NK-92 treated with Interleukin-12 subunit alpha and Interleukin-12 subunit beta, amount 100 ng/mL, for 24 hours (cell line): ENCODE measurements around the gene ZNF117.
"Not testable (repeated sequence)": the region's sequence is repeated elsewhere in the genome, so short reads cannot be mapped to it uniquely, and the experiment has no call there.

Source experiments
- DNase-seq: peaks from one replicate; lab custom pipeline; 2025; lab: John Stamatoyannopoulos, UW

ZNF117 gene

GRCh38 chr7:64997164-64997908, 6.5 kb upstream of the ZNF117 start:
- no peak for DNase-seq

DNA sequence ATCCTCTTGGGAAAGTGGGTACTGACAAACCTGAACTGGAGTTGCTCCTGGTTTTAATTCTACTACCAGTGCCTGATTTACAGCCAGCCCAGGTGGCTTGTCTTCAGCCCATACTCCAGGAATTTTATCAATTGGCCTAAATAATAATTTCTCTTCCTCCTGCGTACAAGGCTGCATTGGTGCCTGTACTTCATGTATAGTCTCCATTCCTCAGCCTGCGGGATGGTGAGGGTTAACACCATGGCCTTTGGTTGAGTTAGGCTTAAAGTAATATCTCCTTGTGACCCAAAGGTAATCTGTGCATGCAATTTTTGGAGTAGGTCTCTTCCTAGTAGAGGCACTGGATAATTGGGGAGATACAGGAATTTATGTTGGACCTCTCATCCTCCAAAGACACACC, 5.5 kb upstream of the ZNF117 start:
- DNase-seq: no peak

DNA sequence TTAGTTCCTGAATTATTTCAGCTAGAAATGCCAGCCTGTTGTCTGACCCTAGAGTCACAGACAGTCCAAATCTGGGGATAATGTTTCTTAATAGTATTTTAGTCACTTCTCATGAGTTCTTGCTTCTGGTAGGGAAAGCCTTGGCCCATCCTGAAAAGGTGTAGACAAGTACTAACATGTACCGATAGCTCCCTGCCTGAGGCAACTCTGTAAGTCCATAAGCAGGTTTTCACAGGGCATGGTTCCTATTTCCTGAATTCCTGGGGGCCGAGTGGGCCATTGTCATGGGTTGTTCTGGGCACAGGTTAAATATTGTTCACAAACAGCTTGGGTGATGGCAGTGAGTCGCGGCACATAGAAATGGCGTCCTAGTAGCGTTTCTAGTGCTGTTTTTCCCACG, 3.1 kb upstream of the ZNF117 start:
- no peak for DNase-seq

DNA sequence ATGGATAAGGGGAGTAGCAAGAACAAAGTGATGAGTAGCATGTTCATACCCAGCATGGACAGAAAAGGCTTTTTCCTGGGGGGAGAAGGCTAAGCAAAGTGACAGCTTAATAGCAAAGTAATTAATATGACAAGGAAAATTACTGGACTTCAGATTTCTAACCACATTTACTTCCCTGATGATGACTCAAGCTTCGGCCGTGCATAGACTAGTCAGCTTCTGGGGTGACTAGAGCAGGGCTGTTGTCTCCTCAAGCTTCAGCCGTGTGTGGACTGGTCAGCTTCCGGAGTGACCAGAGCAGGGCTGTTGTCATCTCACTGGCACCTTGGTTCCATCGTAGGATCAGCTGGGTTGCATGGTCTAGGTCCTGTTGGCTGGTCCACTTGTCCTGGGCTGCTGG, 2.1 kb upstream of the ZNF117 start:
- DNase-seq: no peak

GRCh38 chr7:64990216-64990615, 620 bp downstream of the ZNF117 start:
- no peak for DNase-seq

DNA sequence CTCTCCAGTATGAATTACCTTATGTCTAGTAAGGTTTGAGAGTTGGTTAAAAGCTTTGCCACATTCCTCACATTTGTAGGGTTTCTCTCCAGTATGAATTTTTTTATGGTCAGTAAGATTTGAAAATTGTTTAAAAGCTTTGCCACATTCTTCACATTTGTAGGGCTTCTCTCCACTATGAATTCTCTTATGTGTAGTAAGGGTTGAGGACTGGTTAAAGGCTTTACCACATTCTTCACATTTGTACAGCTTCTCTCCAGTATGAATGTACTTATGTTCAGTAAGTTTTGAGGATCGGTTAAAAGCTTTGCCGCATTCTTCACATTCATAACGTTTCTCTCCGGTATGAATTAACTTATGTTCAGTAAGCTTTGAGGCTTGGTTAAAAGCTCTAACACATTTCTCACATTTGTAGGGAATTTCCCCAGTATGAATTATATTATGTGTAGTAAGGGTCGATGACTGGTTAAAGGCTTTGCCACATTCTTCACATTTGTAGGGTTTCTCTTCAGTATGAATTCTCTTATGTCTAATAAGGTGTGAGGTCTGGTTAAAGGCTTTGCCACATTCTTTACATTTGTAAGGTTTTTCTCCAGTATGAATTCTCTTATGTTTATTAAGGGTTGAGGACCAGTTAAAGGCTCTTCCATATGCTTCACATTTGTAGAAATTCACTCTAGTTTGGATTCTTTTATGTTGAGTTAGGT, 12.2 kb downstream of the ZNF117 start:
- DNase-seq: no peak

- DNase-seq: no peak
Observed at GRCh38 chr7:64965594-64965993, 25.2 kb downstream of the ZNF117 start.

DNA sequence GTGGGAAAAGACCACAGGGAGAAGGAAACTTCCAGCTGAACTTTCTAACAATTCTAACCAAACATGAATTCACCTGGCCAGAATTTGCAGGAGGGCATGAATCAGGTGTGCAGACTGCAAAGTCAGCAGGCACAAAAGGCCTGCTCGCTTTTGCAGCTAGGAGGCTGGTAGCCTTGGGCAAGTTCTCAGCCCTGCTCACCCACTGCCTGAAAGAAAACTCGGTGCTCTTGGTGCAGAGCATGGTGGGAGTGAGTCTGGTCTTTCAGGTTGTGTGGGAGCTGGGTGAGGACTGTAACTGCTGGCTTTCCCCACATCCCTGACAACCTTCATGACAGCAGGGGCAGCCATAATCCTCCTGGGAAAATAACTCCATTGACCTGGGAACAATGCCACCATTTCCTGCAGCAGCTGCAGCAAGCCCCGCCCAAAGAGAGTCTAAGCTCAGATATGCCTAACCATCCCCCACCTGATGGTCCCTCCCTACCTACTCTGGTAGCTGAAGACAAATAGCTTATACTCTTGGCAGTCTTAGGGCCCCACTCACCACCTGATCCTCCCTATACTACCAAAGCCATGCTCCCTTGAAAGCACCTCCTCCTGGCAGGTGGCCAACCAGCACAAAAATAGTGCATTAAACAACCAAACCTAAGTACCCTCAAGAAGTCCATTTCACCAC, 31.6 kb downstream of the ZNF117 start:
- DNase-seq: no peak

- no peak for DNase-seq
Observed at GRCh38 chr7:64951250-64951848, 39.5 kb downstream of the ZNF117 start.

DNA sequence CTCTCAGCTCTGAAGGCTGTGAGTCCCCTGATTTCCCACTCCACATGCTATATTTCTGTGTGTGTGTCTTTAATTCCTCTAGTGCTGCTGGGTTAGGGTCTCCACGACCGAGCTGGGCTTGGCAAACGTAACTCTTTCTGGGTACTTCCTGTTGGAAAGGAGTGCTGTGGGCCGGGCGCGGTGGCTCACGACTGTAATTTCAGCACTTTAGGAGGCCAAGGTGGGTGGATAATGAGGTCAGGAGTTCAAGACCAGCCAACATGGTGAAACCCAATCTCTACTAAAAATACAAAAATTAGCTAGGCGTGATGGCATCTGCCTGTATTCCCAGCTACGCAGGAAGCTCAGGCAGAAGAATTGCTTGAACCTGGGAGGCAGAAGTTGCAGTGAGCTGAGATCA, 40.2 kb downstream of the ZNF117 start:
- DNase-seq: not testable (repeated sequence)

GRCh38 chr7:64948774-64949173, 42.1 kb downstream of the ZNF117 start:
- not testable (repeated sequence) for DNase-seq

GRCh38 chr7:64947252-64948000, 43.4 kb downstream of the ZNF117 start:
- DNase-seq: no peak

- DNase-seq: no peak
Observed at GRCh38 chr7:64946772-64947171, 44.1 kb downstream of the ZNF117 start.

DNA sequence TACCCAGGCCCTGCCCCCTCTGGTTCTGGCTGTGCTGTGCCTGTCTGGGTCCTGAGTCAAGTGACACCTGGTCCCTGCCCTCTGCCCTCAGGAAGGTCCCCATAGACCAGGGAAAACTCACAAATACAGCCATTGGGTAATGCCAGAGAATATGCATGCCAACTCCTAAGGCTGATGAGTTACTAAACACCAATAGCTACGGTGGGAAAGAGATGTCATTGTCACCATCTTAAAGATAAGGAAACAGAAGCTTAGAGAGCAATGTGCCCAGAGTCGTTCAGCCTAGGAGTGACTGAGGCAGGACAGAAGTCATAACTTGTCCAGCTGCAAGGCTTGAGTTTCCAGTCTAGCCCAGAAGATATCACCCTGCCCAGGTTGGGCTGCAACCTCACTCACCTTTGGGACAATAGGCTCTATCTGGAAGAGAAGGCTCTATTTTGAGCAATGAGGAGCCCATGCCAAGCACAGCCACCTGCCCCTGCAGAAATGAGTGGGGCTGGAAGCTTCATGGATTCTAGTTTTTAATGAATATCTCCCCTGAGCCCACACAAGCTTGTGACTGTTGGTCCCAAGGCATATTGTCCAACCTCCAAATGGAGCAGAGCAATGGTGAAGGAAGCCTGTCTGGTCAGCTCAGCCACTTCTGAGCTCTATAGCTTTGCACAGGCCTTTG, 45.2 kb downstream of the ZNF117 start:
- DNase-seq: no peak

GRCh38 chr7:64944667-64945502, 46.0 kb downstream of the ZNF117 start:
- not testable (repeated sequence) for DNase-seq

GRCh38 chr7:64940021-64940420, 50.8 kb downstream of the ZNF117 start:
- not testable (repeated sequence) for DNase-seq

DNA sequence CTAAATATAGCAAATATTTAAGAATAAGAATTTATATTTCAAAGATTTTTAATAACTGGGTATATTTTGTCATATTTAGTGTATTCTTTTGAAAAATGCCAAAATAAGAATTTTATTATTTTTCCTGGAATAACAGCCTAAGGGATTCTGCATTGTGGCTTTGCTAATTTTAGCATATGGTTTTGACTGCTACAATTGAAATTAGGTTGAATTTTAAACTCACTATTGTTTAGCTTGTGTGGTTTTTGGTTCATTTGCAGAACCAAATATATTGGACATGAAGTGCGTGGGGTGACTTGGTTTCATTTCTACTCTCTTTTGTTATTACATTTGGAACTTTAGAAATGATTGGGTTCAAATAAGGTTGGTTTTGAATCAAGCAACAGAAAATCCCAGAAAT, 52.3 kb downstream of the ZNF117 start:
- no peak for DNase-seq

DNA sequence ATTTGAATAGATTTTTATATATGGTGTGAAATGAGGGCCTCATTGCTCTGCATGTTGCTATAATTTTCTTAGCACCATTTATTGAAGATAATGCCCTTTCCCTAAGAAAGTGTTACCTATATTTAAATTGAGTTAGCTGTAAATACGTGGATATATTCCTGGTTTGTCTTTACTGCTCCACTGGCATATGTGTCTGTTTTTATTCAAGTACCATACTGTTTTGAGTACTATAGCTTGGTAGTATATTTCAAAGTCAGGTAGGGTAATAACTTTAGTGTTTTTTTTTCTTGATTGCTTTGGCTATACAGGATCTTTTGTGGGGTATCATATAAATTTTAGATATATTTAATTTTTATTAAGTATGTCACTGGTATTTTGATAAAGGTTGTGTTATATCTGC, 56.4 kb downstream of the ZNF117 start:
- DNase-seq: no peak

- DNase-seq: not testable (repeated sequence)
Observed at GRCh38 chr7:64928252-64929187, 62.3 kb downstream of the ZNF117 start.
